Measurements from ENCODE around the gene AKAP1.
"Not testable (repeated sequence)": the region's sequence is repeated elsewhere in the genome, so short reads cannot be mapped to it uniquely, and the experiment has no call there.

The AKAP1 gene

GRCh38 chr17:57075193-57075592 is 9.9 kb upstream of the AKAP1 start:
- no peak for DNase-seq (ENCODE audit: low read depth)

- no peak for DNase-seq (ENCODE audit: low read depth)
Observed at GRCh38 chr17:57075785-57076184, 9.3 kb upstream of the AKAP1 start.

DNA sequence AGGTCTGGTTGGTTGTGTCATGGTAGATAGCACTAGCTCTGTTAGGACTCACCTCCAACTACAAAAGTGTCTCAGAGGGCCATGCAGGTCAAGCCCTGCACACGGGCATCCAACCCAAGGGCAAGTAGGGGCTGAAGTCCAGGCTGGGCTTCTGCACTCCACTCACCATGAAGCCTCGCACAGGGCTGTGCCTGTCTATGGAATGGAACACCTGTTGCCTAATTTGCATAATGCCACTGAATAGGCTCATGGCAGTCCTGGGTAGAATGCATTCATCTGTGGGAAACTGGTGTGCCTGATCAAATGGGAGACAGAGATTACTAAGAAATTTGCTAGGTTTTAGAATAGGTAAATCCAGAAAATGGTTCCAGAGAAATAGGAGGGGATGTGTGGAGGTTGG is 8.0 kb upstream of the AKAP1 start:
- DNase-seq (ENCODE audit: low read depth), result no peak

- no peak for DNase-seq (ENCODE audit: low read depth)
Observed at GRCh38 chr17:57078274-57078673, 6.8 kb upstream of the AKAP1 start.

- DNase-seq (ENCODE audit: low read depth), result no peak
Observed at GRCh38 chr17:57080718-57081117, 4.3 kb upstream of the AKAP1 start.

DNA sequence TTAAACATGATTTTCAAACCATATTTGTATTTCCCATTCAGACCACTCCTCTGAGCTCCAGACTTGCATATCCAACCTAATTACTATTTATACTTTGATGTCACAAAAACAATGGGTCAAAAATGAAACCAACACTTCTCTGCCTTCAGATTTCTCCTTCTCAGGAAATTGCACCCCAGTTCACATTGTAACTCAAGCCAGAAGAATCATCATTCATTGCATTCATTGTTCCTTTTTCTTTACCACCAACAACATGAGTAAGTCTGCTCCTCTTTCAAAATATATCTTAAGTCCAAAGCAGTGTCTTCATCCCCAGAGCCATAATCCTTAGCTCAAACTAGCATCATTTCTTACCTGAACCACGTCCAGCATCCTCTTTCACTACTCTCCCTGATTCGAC is 2.6 kb upstream of the AKAP1 start:
- no peak for DNase-seq (ENCODE audit: low read depth)

DNA sequence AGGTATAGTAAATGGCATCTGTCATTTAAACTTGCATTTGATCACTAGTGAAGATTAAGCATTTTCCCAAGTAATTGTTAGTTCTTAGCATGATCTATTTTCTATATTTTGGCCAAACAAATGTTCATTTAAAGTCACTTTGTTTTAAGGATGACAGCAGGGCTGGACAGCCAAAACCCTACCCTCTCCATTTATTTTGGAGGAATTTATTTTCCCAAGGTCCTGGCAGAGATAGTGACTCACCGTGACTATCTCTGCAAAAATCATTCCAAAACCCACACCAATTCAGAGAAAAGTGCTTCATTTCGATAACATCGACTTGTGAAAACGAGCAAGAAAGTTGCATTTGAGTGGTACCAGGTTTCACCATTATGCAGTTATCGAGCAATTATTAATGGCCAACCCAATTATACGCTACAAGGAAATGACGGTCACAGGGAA is 665 bp upstream of the AKAP1 start:
- DNase-seq (ENCODE audit: low read depth), result no peak

DNA sequence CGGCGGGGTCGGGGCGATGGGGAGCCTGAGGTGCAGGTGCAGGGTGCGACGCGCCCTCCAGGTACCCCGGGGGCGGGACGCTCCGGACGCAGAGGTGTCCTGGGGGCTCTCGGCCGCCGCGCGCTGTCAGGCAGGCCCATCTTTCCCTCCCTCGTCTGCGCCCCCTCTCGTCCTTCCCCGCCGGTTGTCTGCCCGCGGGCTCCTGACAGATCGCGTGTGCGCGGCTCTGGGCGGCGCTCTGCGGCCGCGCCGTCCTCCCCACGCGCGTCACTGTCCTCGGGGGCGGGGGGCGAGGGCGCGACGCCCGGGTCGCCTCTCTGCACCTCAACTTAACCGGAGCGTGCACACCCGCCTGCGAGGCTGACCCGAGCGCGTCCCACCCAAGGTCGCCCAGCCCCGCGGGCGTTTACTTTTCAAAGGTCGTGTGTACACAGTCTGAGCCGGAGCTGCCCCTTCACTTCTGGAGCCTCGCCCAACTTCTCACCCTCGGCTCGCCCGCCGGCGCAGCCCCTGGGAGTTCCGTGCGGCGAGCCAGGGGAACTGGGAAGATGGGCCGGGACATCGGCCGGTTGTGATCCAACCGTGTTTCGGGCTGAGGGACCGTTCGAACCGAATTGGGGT is 512 bp downstream of the AKAP1 start:
- no peak for DNase-seq (ENCODE audit: low read depth)

DNA sequence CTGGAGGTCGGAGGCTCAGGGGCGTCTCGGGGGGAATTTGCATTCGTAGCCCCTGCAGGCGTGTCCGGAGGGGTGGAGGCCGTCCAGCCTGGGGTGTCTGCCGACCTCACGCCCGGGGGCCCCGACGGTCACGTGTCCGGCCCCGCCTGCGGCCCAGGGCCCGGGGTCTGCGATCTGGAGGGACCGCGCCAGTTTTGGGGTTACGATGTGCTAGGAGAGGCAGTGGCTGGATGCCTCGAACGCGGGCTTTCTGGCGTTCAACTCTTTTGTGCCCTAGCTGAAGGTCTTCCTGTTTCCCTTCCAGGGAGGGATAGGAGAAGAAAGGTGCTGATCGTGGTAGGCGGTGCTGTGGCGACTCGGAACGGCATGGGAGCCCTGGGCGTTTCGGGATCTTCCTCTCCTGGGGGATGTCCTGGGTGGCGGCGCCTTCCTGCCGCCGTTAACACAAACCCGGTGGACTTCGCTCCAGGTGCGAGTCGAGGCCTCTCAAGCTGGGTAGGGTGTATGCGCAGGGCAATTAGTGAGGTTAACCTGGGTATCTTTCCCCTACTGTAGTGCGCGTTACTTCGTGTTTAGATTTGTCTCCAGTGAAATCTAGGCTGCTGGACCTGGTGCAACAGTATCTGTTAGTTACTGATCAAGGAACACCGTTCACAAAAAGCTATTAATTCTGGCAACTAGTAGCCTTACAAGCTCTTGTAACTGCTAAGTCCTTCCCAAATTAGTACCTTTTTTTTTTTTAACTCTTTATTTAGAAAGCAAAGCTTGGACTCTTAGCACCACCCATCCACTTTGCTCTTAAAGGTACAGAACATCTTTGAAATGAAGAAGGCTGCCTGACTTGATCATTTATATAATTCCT is 1.3 kb downstream of the AKAP1 start:
- DNase-seq (ENCODE audit: low read depth), result no peak

DNA sequence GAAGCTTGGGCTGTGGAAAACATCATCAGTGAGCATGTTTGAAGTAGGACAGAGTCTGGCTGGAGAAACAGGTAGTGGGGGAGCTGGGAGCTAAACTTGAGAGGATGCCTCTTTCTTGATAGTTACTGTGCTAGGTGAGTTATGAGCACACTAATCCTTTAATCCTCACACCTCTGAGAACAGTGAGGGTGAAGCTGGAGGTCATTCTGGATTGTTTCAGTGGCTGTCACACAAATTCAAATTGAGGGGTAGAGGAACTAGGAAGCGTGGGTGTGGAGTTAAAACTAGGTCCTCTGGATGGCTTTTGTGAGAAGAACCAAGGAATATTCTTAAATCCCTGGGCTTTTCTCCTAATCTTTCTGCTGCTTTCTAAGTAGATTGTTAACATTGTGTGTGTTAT is 3.3 kb downstream of the AKAP1 start:
- DNase-seq (ENCODE audit: low read depth), result no peak

DNA sequence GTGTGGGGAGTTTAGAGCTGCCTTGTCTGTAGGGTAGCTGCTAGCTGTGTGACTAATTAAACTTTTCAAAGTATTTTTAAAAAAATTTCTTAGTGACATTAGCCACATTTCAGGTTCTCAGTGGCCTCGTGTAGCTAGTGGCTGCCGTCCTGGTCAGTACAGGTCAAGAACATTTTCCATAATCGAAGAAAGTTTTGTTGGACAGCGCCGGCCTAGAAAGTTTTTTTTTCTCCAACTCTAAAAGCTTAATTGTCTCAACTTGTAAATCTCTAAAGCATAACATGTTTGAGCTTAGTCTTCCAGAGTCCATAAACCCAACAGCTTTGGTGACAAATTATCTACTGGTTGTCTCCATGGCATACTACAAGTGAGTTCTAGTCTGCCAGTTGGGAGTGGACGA is 4.3 kb downstream of the AKAP1 start:
- no peak for DNase-seq (ENCODE audit: low read depth)

DNA sequence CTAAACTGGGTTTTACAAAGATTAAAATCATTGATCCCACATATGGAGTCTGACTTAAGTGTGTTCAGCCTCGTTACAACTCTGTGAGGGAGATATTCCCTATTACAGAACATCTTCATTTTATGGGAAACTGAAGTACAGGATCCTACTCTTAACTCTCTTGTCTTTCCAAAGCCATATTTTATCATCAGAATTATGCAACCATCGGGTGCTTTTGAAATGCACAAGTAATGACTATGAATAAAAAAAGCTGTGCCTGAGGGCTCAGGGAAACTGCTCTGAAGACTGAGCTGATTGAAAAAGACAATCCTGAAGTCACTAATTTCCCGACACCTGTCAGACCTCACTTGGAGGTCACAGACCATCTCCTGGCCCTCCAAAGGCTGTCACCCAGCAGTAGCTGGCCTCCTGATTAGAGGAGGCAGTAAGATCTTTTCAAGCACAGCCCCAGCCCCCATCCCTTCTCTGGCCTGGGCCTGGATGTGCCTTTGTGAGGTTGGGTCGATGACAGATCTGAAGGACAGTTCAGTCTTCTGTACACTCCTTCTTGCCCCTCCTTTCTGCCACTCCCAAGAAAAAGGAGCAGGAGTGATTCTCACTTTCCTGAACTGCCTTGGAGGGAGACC is 5.6 kb downstream of the AKAP1 start:
- DNase-seq (ENCODE audit: low read depth), result no peak

GRCh38 chr17:57091186-57091618 is 6.2 kb downstream of the AKAP1 start:
- no peak for DNase-seq (ENCODE audit: low read depth)

- no peak for DNase-seq (ENCODE audit: low read depth)
Observed at GRCh38 chr17:57092171-57092570, 7.1 kb downstream of the AKAP1 start.

GRCh38 chr17:57092779-57093178 is 7.7 kb downstream of the AKAP1 start:
- DNase-seq (ENCODE audit: low read depth), result no peak

GRCh38 chr17:57096472-57097202 is 11.6 kb downstream of the AKAP1 start:
- no peak for DNase-seq (ENCODE audit: low read depth)

- DNase-seq (ENCODE audit: low read depth), result no peak
Observed at GRCh38 chr17:57097832-57098421, 12.9 kb downstream of the AKAP1 start.

DNA sequence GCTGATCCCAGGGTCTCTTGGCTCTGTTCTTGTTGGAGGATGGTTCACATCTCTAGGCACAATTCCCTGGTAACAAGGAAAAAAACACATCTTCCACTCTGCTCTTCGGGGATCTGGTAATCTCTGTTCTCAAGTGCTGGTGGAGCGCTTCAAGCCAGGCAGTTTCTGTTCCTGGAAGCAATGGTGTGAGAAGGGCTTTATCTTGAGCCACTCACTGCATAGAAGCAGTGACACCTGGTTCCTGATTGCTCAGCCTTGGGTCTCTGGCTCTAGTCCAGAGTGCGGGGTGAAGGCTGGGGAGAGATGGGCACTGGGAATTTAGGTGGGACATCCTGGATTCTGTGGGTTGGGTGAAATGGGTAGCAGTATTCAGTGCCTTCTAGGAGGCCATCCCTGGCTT is 14.1 kb downstream of the AKAP1 start:
- no peak for DNase-seq (ENCODE audit: low read depth)

GRCh38 chr17:57102122-57102521 is 17.1 kb downstream of the AKAP1 start:
- no peak for DNase-seq (ENCODE audit: low read depth)

DNA sequence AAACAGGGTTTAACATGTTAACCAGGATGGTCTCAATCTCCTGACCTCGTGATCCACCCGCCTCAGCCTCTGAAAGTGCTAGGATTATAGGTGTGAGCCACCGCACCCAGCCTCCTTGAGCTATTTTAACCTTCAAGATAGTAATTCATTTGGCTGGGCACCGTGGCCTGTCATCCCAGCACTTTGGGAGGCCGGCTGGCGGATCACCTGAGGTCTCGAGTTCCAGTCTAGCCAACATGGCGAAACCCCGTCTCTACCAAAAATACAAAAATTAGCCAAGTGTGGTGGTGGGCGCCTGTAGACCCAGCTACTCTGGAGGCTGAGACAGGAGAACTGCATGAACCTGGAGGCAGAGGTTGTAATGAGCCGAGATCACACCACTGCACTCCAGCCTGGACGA is 17.6 kb downstream of the AKAP1 start:
- DNase-seq (ENCODE audit: low read depth), result not testable (repeated sequence)

- no peak for DNase-seq (ENCODE audit: low read depth)
Observed at GRCh38 chr17:57104461-57105175, 19.6 kb downstream of the AKAP1 start.
